ENCODE data around the gene BBC3. TPM values are rescaled to one million over a fixed set of nuclear protein-coding genes. Genes with fewer than 3 reads are reported as not detected.

BBC3 gene
- total RNA-seq, 1 donor from 2014 or later = 19.1 TPM

- H3K27ac Mint-ChIP-seq = no peak overlapping the region
- TF ChIP-seq CTCF (IDR thresholded peaks at IDR 0.05; ENCODE audit: unreplicated experiment) = no peak
- peaks cover 45% of the 10 kb centered on the region for H3K36me3 Mint-ChIP-seq
- peaks cover 24% of the 10 kb centered on the region for H3K4me1 Mint-ChIP-seq
- no peak overlapping the region for H3K4me3 Mint-ChIP-seq
- no peaks in the 10 kb centered on the region for H3K27me3 Mint-ChIP-seq (ENCODE audit: low read depth)
- no peaks in the 10 kb centered on the region for H3K9me3 Mint-ChIP-seq
- no peak for DNase-seq (ENCODE audit: low spot score in 2 of 2, unreplicated experiment in 2 of 2)
These were observed 29.5 kb upstream of the BBC3 start for GRCh38 chr19:47260476-47260875.

- peak overlapping the region; percentile 71 for H3K27ac Mint-ChIP-seq
- TF ChIP-seq CTCF (IDR thresholded peaks at IDR 0.05; ENCODE audit: unreplicated experiment) = no peak
- H3K4me1 Mint-ChIP-seq = peaks cover 24% of the 10 kb centered on the region
- no peaks in the 10 kb centered on the region for H3K9me3 Mint-ChIP-seq
- H3K4me3 Mint-ChIP-seq = peak overlapping the region; percentile 42
- peaks cover 38% of the 10 kb centered on the region for H3K36me3 Mint-ChIP-seq
- H3K27me3 Mint-ChIP-seq (ENCODE audit: low read depth) = no peaks in the 10 kb centered on the region
- no peak for DNase-seq (ENCODE audit: low spot score in 2 of 2, unreplicated experiment in 2 of 2)
These were observed 28.0 kb upstream of the BBC3 start for GRCh38 chr19:47258895-47259555.

- no peak for TF ChIP-seq CTCF (IDR thresholded peaks at IDR 0.05; ENCODE audit: unreplicated experiment)
- Mint-ChIP-seq H3K4me3 (peak overlapping the region; percentile 78), H3K27me3 (ENCODE audit: low read depth) (no peaks in the 10 kb centered on the region), H3K27ac (peak overlapping the region; percentile 99), H3K9me3 (no peaks in the 10 kb centered on the region), H3K4me1 (peaks cover 24% of the 10 kb centered on the region), H3K36me3 (peaks cover 37% of the 10 kb centered on the region)
- DNase-seq (ENCODE audit: low spot score in 2 of 2, unreplicated experiment in 2 of 2) = no peak
These were observed 27.4 kb upstream of the BBC3 start for GRCh38 chr19:47258434-47258833.

GRCh38 chr19:47257411-47258169, 26.6 kb upstream of the BBC3 start:
- no peak for DNase-seq (ENCODE audit: low spot score in 2 of 2, unreplicated experiment in 2 of 2)
- no peak for TF ChIP-seq CTCF (IDR thresholded peaks at IDR 0.05; ENCODE audit: unreplicated experiment)

GRCh38 chr19:47256693-47257410, 25.9 kb upstream of the BBC3 start:
- TF ChIP-seq CTCF (IDR thresholded peaks at IDR 0.05; ENCODE audit: unreplicated experiment) = no peak
- no peaks in the 10 kb centered on the region for H3K9me3 Mint-ChIP-seq
- H3K27me3 Mint-ChIP-seq (ENCODE audit: low read depth) = no peaks in the 10 kb centered on the region
- DNase-seq (ENCODE audit: low spot score in 2 of 2, unreplicated experiment in 2 of 2) = peak; percentile 100
- peaks cover 29% of the 10 kb centered on the region for H3K36me3 Mint-ChIP-seq
- H3K27ac Mint-ChIP-seq = peak overlapping the region; percentile 99
- peaks cover 24% of the 10 kb centered on the region for H3K4me1 Mint-ChIP-seq
- peak overlapping the region; percentile 78 for H3K4me3 Mint-ChIP-seq

More at GRCh38 chr19:47257411-47258169, 26.6 kb upstream of the BBC3 start:
- H3K9me3 Mint-ChIP-seq = no peaks in the 10 kb centered on the region
- H3K27me3 Mint-ChIP-seq (ENCODE audit: low read depth) = no peaks in the 10 kb centered on the region
- peak overlapping the region; percentile 99 for H3K27ac Mint-ChIP-seq
- peaks cover 24% of the 10 kb centered on the region for H3K4me1 Mint-ChIP-seq
- H3K4me3 Mint-ChIP-seq = peak overlapping the region; percentile 78
- H3K36me3 Mint-ChIP-seq = peaks cover 32% of the 10 kb centered on the region

Data from mesothelial cell of epicardium (in vitro differentiated cells).